Cardiac fibroblast (primary cell): ENCODE data around the gene TMEM271.

Experiments used
- DNase-seq, 2 donors: peaks; one replicate each; pipeline versions ENCODE4 v3.0.0 to v3.0.0-alpha.2; 2010; ENCODE audit warnings: low read depth in 2 of 2
- H3K4me3 ChIP-seq, 2 donors: replicated peaks in 1 of 2; 1 replicate in 1 of 2; 2 replicates in 1 of 2; pipeline ENCODE4 v1.5.1; 2011; ENCODE audit warnings: low read depth in 2 of 2, low read length in 2 of 2, mild to moderate bottlenecking in 2 of 2, moderate library complexity in 1 of 2
- CTCF ChIP-seq: IDR thresholded peaks from one replicate; pipeline ENCODE4 v1.5.1; 2011; ENCODE audit warnings: low read depth, mild to moderate bottlenecking, low read length, inconsistent platforms

The TMEM271 gene

DNA sequence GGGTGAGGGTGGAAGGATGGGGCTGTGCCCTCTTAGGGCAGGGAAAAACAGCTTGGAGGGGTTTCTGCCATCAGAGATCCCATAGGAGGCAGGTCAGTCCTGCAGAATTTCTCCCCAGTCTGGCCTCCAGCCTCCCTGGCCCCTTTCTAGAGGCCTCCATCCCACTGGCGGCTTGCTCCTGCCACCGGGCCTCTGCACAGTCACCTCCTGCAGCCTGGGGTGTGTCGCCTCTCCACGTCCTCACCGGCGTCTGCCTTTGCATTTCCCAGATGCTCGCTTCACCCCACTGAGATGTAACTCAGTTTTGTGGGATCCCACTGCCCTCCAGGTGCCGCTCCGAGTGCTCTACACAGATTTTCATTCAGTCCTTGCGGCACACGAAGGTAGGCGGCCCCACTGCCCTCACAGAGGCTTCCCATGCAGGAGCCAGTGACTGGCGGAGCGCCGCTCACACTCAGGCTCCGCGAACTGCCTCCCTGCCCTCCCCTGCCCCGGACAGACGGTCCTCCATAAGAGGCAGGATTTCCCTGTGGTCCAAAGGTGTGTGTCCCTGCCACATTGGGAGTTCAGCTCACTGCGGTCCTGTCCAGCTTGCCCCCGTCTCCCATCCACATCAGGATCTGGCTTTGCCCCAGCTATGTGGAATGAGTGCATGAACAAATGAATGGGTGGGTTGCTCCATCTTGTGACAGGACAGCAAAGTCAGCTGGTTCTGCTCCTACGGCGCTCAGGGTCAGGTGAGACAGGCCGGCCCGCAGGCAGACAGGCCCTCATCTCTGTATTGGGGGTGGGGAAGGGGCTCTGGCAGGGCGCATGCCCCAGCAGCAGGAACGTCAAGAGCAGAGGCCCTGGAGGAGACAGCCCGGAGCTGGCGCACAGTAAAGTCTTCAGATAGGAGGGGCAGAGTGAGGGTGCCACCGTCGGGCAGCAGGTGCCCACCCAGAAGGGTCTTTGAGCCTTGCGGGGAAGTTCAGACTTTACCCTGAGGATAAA, 2.7 kb upstream of the TMEM271 start:
- DNase-seq, result no peak

GRCh38 chr4:577499-578450, 1.7 kb upstream of the TMEM271 start:
- peak; percentile 6 to 8 for DNase-seq
- no peak overlapping the region for H3K4me3 ChIP-seq
- no peak for TF ChIP-seq CTCF

More for the DNA sequence above, 2.7 kb upstream of the TMEM271 start:
- TF ChIP-seq CTCF, result no peak
- H3K4me3 ChIP-seq, result no peak overlapping the region

DNA sequence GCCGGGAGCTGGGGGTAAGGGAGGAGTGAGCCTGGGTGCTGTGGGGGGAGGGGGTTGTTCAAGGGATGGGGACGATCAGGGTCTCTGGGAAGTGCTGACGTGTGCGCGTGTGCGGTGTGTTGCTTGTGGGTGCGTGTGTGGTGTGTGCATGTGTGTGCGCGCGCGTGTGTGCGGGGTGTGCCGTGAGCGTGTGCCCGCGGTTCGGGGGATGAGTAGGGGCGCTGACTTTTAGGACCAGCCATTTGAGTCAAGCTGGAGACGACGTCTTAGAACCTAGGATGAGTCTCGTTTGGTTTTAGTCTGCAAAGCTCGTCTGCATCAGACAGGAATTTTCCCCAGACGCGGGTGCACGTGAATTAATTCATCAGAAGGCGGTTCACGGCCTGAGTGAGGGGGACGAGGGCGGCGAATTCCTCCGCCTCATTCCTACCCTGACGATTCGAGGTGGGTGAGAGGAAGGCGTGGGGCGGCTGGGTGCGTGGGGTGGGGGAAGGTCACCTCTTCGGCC, 950 bp upstream of the TMEM271 start:
- TF ChIP-seq CTCF, result no peak
- DNase-seq, result no peak
- H3K4me3 ChIP-seq, result no peak overlapping the region

- H3K4me3 ChIP-seq, result no peak overlapping the region
- TF ChIP-seq CTCF, result no peak
- peak; percentile 49 to 73 for DNase-seq
Measured at GRCh38 chr4:575281-576141, 584 bp downstream of the TMEM271 start.

DNA sequence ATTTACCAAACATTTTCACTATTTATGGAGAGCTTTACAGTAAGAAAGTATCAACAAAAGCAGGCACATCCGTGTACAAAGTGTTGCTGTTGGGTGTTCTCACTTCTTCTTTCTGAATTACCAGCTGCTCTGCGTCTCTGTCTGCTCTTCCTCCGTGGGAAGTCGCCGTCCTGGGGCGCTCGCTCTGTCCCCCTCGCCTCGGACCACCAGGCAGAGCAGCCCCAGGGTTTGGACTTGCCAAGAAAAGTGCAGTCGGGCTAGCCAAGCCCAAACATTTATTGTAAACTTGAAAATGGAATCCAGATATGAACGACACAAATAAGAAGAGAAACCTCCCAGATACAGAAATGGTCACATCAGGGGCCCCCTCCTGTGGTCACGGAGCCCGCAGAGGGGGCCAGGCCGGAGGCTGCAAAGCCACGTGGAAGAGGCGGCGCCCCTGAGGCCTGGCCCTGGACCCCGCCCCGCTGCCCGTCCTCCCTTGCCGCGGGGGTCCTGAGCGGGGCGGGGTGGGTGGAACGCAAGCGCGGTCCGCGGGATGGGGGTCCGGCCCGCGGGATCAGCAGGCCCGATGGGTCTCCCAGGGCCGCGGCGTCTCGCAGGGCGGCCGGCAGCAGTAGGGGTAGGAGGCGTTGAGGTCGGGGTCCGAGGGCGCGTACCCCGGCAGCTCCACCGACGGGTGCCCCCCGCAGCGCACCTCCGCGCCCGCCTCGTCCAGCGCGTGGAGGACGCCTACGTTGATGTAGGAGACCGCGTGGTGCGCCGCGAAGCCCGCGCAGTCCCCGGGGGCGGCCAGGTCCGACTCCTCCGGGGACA, 1.5 kb downstream of the TMEM271 start:
- H3K4me3 ChIP-seq, result no peak overlapping the region
- no peak for DNase-seq

More for the DNA sequence above, 1.5 kb downstream of the TMEM271 start:
- no peak for TF ChIP-seq CTCF
